ENCODE results near the gene SLC25A13. TPM values are rescaled to one million over a fixed set of nuclear protein-coding genes. Genes with fewer than 3 reads are reported as not detected.

SLC25A13 gene
- total and polyA plus RNA-seq, 2 of the 8 experiments (the other 6 are each of a cell fraction or from before 2014, with no cell fraction given), result 30.8 to 85.4 TPM

- H2BK15ac ChIP-seq (ENCODE audit: low read length), result no peak overlapping the region
- no peak overlapping the region for H2BK12ac ChIP-seq (ENCODE audit: low read depth, low read length)
- no peaks in the 10 kb centered on the region for H3K79me1 ChIP-seq (ENCODE audit: low read depth, low read length)
- no peak for DNase-seq (ENCODE audit: low read depth in 1 of 2, low spot score in 2 of 2)
- no peak overlapping the region for H3K9ac ChIP-seq (replicated peaks in 1 of 4; ENCODE audit: extremely low read depth in 1 of 4, low read depth in 3 of 4, low read length in 3 of 4)
- H3K23ac ChIP-seq (ENCODE audit: insufficient read length), result no peak overlapping the region
- peaks cover 0 to 16% (median 1%) of the 10 kb centered on the region in 4 experiments; a peak in 2 of 8 replicates for H3K36me3 ChIP-seq (ENCODE audit: control insufficient read depth in 2 of 4, insufficient read depth in 4 of 4, low read length in 3 of 4)
- no peaks in the 10 kb centered on the region for H3K23me2 ChIP-seq (ENCODE audit: low read depth, low read length)
- no peak overlapping the region for H2BK120ac ChIP-seq (replicated peaks; ENCODE audit: low read depth, low read length)
- H4K8ac ChIP-seq (ENCODE audit: extremely low read depth, insufficient read depth, low read length), result no peak overlapping the region
- FAIRE-seq, result no peak
- H3K27me3 ChIP-seq (replicated peaks in 1 of 4; ENCODE audit: control insufficient read depth in 3 of 4, extremely low read depth in 1 of 4, insufficient read depth in 3 of 4, low read length in 3 of 4), result no peaks in the 10 kb centered on the region
- no peak overlapping the region for H3K4ac ChIP-seq (replicated peaks; ENCODE audit: insufficient read length, low read depth, low read length)
- 96% methylated on average over 16 of the region's 22 CpGs; no CpG with 5 or more reads in 1 of the 2 experiments for WGBS, 2 experiments (ENCODE audit: extremely low coverage in 1 of 2, insufficient coverage in 1 of 2, insufficient read length in 1 of 2, insufficient replicate concordance in 2 of 2, low coverage in 1 of 2, low lambda C conversion rate in 2 of 2, missing lambda C conversion rate in 1 of 2)
- peaks cover 0 to 5% of the 10 kb centered on the region in 2 experiments for H4K20me1 ChIP-seq (replicated peaks in 1 of 2; ENCODE audit: control insufficient read depth in 1 of 2, insufficient read depth in 2 of 2, low read length in 2 of 2)
- peaks cover 0 to 9% of the 10 kb centered on the region in 2 experiments; a peak in 1 of 4 replicates for H3K9me3 ChIP-seq (ENCODE audit: insufficient read depth in 2 of 2, low read depth in 1 of 2, low read length in 1 of 2)
- POLR2A ChIA-PET (ENCODE audit: partially characterized antibody), result no interaction called here
- no peak overlapping the region for H3K27ac ChIP-seq (ENCODE audit: low read depth, low read length)
- H3K56ac ChIP-seq (replicated peaks; ENCODE audit: insufficient read length, low read depth, low read length), result no peak overlapping the region
- no peak overlapping the region for H2AK5ac ChIP-seq (ENCODE audit: low read depth, low read length)
- CTCF ChIA-PET (ENCODE audit: partially characterized antibody), result interaction anchor here (1.1 kb wide), 1 partner anchor 178 kb away, joined by 3 read pairs; no protein-coding TSS in a partner anchor
- H3K4me2 ChIP-seq (ENCODE audit: insufficient read depth in 1 of 2, low read depth in 2 of 2, low read length in 2 of 2), result no peak overlapping the region
- H3K14ac ChIP-seq (ENCODE audit: insufficient read length), result no peak overlapping the region
- no peak overlapping the region for H2BK5ac ChIP-seq (ENCODE audit: low read depth, low read length)
- no peak overlapping the region for H3K18ac ChIP-seq (ENCODE audit: extremely low read depth, low read length)
- no peak overlapping the region for H2BK20ac ChIP-seq (ENCODE audit: low read length)
- no peak overlapping the region for H4K5ac ChIP-seq (ENCODE audit: insufficient read length, low read depth, low read length)
- H3K4me3 ChIP-seq (ENCODE audit: extremely low read depth in 1 of 4, insufficient read depth in 2 of 4, low read depth in 3 of 4, low read length in 4 of 4), result no peak overlapping the region
- no peak overlapping the region for H4K91ac ChIP-seq (replicated peaks; ENCODE audit: insufficient read length, low read length)
- no peaks in the 10 kb centered on the region for H3K79me2 ChIP-seq (ENCODE audit: control insufficient read depth in 1 of 2, insufficient read depth in 2 of 2, low read length in 2 of 2)
- H2AFZ ChIP-seq (ENCODE audit: low read length), result no peak overlapping the region
- H3K4me1 ChIP-seq (replicated peaks in 1 of 4; ENCODE audit: control insufficient read depth in 3 of 4, insufficient read depth in 4 of 4, low read length in 3 of 4), result no peaks in the 10 kb centered on the region
- no peak for TF ChIP-seq CHD2 (IDR thresholded peaks at IDR 0.05; ENCODE audit: low read length)
Observed at GRCh38 chr7:96228760-96229159, 93.1 kb downstream of the SLC25A13 start.

Data from H1 (cell line).